ENCODE results near the gene KCTD20.

DNA sequence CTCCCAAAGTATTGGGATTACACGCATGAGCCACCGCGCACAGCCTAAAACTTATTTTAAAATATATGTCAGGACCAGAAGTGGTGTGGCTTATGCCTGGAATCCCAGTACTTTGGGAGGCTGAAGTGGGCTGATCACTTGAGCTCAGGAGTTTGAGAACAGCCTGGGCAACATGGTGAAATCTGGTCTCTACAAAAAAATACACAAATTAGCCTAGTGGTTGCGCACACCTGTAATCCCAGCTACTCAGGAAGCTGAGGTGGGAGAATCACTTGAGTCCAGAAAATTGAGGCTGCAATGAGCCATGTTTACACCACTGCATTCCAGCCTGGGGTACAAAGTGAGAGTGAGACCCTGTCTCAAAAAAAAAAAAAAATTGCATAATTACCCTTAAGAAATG, 13.9 kb upstream of the KCTD20 start:
- TF ChIP-seq, protein P1, sequence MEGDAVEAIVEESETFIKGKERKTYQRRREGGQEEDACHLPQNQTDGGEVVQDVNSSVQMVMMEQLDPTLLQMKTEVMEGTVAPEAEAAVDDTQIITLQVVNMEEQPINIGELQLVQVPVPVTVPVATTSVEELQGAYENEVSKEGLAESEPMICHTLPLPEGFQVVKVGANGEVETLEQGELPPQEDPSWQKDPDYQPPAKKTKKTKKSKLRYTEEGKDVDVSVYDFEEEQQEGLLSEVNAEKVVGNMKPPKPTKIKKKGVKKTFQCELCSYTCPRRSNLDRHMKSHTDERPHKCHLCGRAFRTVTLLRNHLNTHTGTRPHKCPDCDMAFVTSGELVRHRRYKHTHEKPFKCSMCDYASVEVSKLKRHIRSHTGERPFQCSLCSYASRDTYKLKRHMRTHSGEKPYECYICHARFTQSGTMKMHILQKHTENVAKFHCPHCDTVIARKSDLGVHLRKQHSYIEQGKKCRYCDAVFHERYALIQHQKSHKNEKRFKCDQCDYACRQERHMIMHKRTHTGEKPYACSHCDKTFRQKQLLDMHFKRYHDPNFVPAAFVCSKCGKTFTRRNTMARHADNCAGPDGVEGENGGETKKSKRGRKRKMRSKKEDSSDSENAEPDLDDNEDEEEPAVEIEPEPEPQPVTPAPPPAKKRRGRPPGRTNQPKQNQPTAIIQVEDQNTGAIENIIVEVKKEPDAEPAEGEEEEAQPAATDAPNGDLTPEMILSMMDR (IDR thresholded peaks at IDR 0.05) = peak in 3 of 4 experiments; percentile 22 to 42 (median 27)
- no peak for TF ChIP-seq POLR2A (IDR thresholded peaks at IDR 0.05)
